HEK293 (cell line): ENCODE measurements around the gene ZNF438.
"Not testable (repeated sequence)": the region's sequence is repeated elsewhere in the genome, so short reads cannot be mapped to it uniquely, and the experiment has no call there.

ENCODE experiments used
- CTCF ChIA-PET: fragments of 350-600 bp; formaldehyde crosslinking; extraction: SDS; loops from one replicate; lab custom pipeline; 2021; ENCODE audit warnings: antibody characterized with exemption; lab: Yijun Ruan, JAX
- POLR2A ChIA-PET: fragments of 300-600 bp; formaldehyde crosslinking; extraction: SDS; loops from one replicate; lab custom pipeline; 2020; ENCODE audit warnings: antibody characterized with exemption, inconsistent platforms; lab: Yijun Ruan, JAX
- H3K27ac ChIP-seq: fragments of 200-500 bp; sonication (Bioruptor generic); 2 replicates; pipeline ENCODE4 v1.5.1; 2014; ENCODE audit warnings: low read depth, low read length, control low read depth, inconsistent platforms; ENCODE audit errors: extremely low read depth
- H3K36me3 ChIP-seq, 2 experiments: fragments of 200-500 bp in 1 of 2; sonication (Bioruptor generic) in 1 of 2; 1 replicate in 1 of 2; 2 replicates in 1 of 2; pipeline ENCODE4 v1.5.1; 2014 to 2017; ENCODE audit warnings: inconsistent platforms in 2 of 2, low read length in 2 of 2; ENCODE audit not compliant: control insufficient read depth in 2 of 2, insufficient read depth in 1 of 2
- H3K4me1 ChIP-seq: fragments of 200-500 bp; sonication (Bioruptor generic); 2 replicates; pipeline ENCODE4 v1.5.1; 2014; ENCODE audit warnings: mild to moderate bottlenecking, low read length, inconsistent platforms; ENCODE audit not compliant: control insufficient read depth, insufficient read depth
- H3K4me3 ChIP-seq: 2 replicates; pipeline ENCODE4 v1.5.1; 2011; ENCODE audit warnings: low read depth, mild to moderate bottlenecking, control low read depth, low read length, moderate library complexity
- H3K9me3 ChIP-seq: fragments of 200-500 bp; sonication (Bioruptor generic); 2 replicates; pipeline ENCODE4 v1.5.1; 2014; ENCODE audit warnings: low read depth, low read length, inconsistent platforms; ENCODE audit not compliant: control insufficient read depth, insufficient read depth
- BCL11B ChIP-seq: fragments of 450-650 bp; formaldehyde crosslinking; IDR thresholded peaks from 2 replicates; pipeline ENCODE4 v1.5.1; 2016; ENCODE audit warnings: low read depth, missing biosample characterization, missing genetic modification characterization
- KLF8 ChIP-seq: fragments of 450-650 bp; formaldehyde crosslinking; IDR thresholded peaks from 2 replicates; pipeline ENCODE4 v1.5.1; 2016; ENCODE audit warnings: missing biosample characterization, missing genetic modification characterization
- REST ChIP-seq: fragments of 450-650 bp; formaldehyde crosslinking; IDR thresholded peaks from 2 replicates; pipeline ENCODE4 v1.5.1; 2016; ENCODE audit warnings: missing biosample characterization, missing genetic modification characterization
- ZBTB26 ChIP-seq: fragments of 450-650 bp; formaldehyde crosslinking; optimal IDR thresholded peaks from 2 replicates; pipeline ENCODE3; 2016; ENCODE audit warnings: missing biosample characterization, mild to moderate bottlenecking, missing genetic modification characterization
- ZNF121 ChIP-seq: fragments of 450-650 bp; formaldehyde crosslinking; IDR thresholded peaks from 2 replicates; pipeline ENCODE4 v1.5.1; 2016; ENCODE audit warnings: missing biosample characterization, missing genetic modification characterization
- ZNF19 ChIP-seq: fragments of 450-650 bp; formaldehyde crosslinking; IDR thresholded peaks from 2 replicates; pipeline ENCODE4; 2016; ENCODE audit warnings: missing biosample characterization, missing genetic modification characterization, low read depth
- ZNF211 ChIP-seq: fragments of 450-650 bp; formaldehyde crosslinking; IDR thresholded peaks from 2 replicates; pipeline ENCODE4 v1.5.1; 2016; ENCODE audit warnings: low read depth, missing biosample characterization, missing genetic modification characterization
- ZNF394 ChIP-seq: fragments of 450-650 bp; formaldehyde crosslinking; IDR thresholded peaks from 2 replicates; pipeline ENCODE4 v1.5.1; 2016; ENCODE audit warnings: missing biosample characterization, missing genetic modification characterization, mild to moderate bottlenecking, moderate library complexity, borderline replicate concordance
- ZNF449 ChIP-seq: fragments of 450-650 bp; formaldehyde crosslinking; IDR thresholded peaks from 2 replicates; pipeline ENCODE4 v1.5.1; 2017; ENCODE audit warnings: missing biosample characterization, mild to moderate bottlenecking, missing genetic modification characterization, moderate library complexity
- ZNF692 ChIP-seq: fragments of 450-650 bp; formaldehyde crosslinking; IDR thresholded peaks from 2 replicates; pipeline ENCODE4 v1.5.1; 2016; ENCODE audit warnings: missing biosample characterization, missing genetic modification characterization
- ZNF792 ChIP-seq: fragments of 450-650 bp; formaldehyde crosslinking; IDR thresholded peaks from 2 replicates; pipeline ENCODE4 v1.5.1; 2016; ENCODE audit warnings: missing biosample characterization, missing genetic modification characterization
- TF ChIP-seq, protein P1 (sequence below): fragments of 450-650 bp; formaldehyde crosslinking; IDR thresholded peaks from 2 replicates; pipeline ENCODE4 v1.5.1; 2016; ENCODE audit warnings: missing biosample characterization, missing genetic modification characterization, low read depth

The ZNF438 gene

GRCh38 chr10:30902621-30903396, 128.9 kb downstream of the ZNF438 start:
- H3K36me3 ChIP-seq: no peaks in the 10 kb centered on the region
- H3K4me1 ChIP-seq: no peaks in the 10 kb centered on the region
- no peak overlapping the region for H3K4me3 ChIP-seq
- POLR2A ChIA-PET: interaction anchor here (0.6 kb wide), 1 partner anchor 521 kb away, joined by 3 read pairs; no protein-coding TSS in a partner anchor
- H3K27ac ChIP-seq: no peak overlapping the region
- TF ChIP-seq BCL11B (no peak), ZNF792 (tag by site-specific recombination) (no peak), ZNF211 (no peak), KLF8 (tag by site-specific recombination) (no peak), ZNF121 (tag by site-specific recombination) (no peak)
- H3K9me3 ChIP-seq: no peaks in the 10 kb centered on the region
- CTCF ChIA-PET: no interaction called here

DNA sequence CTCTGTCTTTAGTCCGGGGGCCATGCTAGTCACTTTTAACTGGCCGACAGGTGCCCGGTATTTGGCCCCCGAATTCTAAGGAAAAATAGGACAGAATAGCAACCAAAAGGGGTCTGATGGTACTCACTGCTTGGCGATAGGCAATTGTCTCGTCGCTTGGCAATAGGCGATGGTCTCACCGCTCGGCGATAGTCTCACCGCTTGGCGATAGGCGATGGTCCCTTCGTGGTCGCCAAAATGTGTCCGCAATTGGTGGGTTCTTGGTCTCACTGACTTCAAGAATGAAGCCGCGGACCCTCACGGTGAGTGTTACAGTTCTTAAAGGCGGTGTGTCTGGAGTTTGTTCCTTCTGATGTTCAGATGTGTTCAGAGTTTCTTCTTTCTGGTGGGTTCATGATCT, 130.2 kb downstream of the ZNF438 start:
- H3K36me3 ChIP-seq, CTCF ChIA-PET, H3K4me1 ChIP-seq, POLR2A ChIA-PET, H3K4me3 ChIP-seq, H3K27ac ChIP-seq, H3K9me3 ChIP-seq: not testable (repeated sequence)

DNA sequence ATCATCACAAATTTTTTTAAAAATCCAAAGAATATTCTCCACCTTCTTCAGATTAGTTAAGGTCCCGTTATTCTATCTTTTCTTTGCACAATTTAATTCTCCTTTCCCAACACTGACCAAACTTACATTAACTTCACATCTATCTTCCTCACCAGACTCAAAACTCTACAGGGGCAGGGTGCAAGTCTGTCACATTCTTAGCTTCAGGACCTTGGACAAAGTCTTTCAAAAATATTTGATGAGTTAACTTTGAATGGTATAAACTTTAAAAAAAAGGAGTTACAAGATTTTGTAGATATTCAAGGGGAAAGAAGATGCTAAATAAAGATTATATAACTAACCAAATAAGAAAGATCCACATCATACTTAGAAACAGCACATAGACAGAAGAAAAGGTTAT, 132.7 kb downstream of the ZNF438 start:
- POLR2A ChIA-PET: no interaction called here
- CTCF ChIA-PET: no interaction called here
- H3K9me3 ChIP-seq: no peaks in the 10 kb centered on the region

GRCh38 chr10:30897547-30897946, 134.1 kb downstream of the ZNF438 start:
- Histone ChIP-seq H3K9me3 (no peaks in the 10 kb centered on the region), H3K4me1 (no peaks in the 10 kb centered on the region), H3K4me3 (no peak overlapping the region), H3K27ac (no peak overlapping the region), H3K36me3 (no peaks in the 10 kb centered on the region)
- ChIA-PET CTCF (no interaction called here), POLR2A (no interaction called here)
- TF ChIP-seq, protein P1, sequence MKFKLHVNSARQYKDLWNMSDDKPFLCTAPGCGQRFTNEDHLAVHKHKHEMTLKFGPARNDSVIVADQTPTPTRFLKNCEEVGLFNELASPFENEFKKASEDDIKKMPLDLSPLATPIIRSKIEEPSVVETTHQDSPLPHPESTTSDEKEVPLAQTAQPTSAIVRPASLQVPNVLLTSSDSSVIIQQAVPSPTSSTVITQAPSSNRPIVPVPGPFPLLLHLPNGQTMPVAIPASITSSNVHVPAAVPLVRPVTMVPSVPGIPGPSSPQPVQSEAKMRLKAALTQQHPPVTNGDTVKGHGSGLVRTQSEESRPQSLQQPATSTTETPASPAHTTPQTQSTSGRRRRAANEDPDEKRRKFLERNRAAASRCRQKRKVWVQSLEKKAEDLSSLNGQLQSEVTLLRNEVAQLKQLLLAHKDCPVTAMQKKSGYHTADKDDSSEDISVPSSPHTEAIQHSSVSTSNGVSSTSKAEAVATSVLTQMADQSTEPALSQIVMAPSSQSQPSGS (tag by site-specific recombination): no peak
- TF ChIP-seq ZNF692 (tag by site-specific recombination) (no peak), ZNF19 (tag by site-specific recombination) (no peak), ZNF449 (tag by site-specific recombination) (no peak), ZNF394 (no peak)

More for the DNA sequence above, 132.7 kb downstream of the ZNF438 start:
- no peak overlapping the region for H3K4me3 ChIP-seq
- H3K4me1 ChIP-seq: no peaks in the 10 kb centered on the region
- no peak for TF ChIP-seq ZBTB26 (tag by site-specific recombination)
- peak; percentile 72 for TF ChIP-seq REST (tag by site-specific recombination)
- no peaks in the 10 kb centered on the region for H3K36me3 ChIP-seq
- H3K27ac ChIP-seq: no peak overlapping the region
